HepG2 (cell line): ENCODE measurements around the gene JAG1. TPM values are rescaled to one million over a fixed set of nuclear protein-coding genes. Genes with fewer than 3 reads are reported as not detected.

Experiments used
- ASH2L ChIP-seq: fragments of 300-600, 200-600 bp; sonication (generic); IDR thresholded peaks from 2 replicates; pipeline ENCODE4 v1.7.0; 2017; ENCODE audit warnings: low read depth, mild to moderate bottlenecking, moderate library complexity, mixed read lengths, low read length; ENCODE audit not compliant: insufficient read length
- DPF2 ChIP-seq: sonication (generic); formaldehyde crosslinking; IDR thresholded peaks from 2 replicates; pipeline ENCODE4 v1.4.0; 2020; ENCODE audit warnings: mild to moderate bottlenecking, low read depth, missing genetic modification reagents, borderline replicate concordance
- EP300 ChIP-seq, 3 experiments: sonication (generic) in 1 of 3; formaldehyde crosslinking in 1 of 3; IDR thresholded peaks; 2 replicates each; pipeline versions ENCODE4 v1.5.1 to v1.6.1; 2011 to 2020; ENCODE audit warnings: low read depth in 2 of 3, low read length in 2 of 3, borderline replicate concordance in 1 of 3, improper control_type of control experiment in 1 of 3, mild to moderate bottlenecking in 1 of 3, missing genetic modification reagents in 1 of 3, moderate library complexity in 1 of 3
- ERF ChIP-seq: IDR thresholded peaks from 2 replicates; pipeline ENCODE4 v1.6.1; 2018; ENCODE audit warnings: missing biosample characterization, missing genetic modification reagents
- ETV5 ChIP-seq: IDR thresholded peaks from 2 replicates; pipeline ENCODE4 v1.6.1; 2018; ENCODE audit warnings: missing biosample characterization, missing genetic modification reagents, inconsistent platforms, borderline replicate concordance
- HHEX ChIP-seq: IDR thresholded peaks from 2 replicates; pipeline ENCODE4 v1.6.1; 2016; ENCODE audit warnings: control low read depth
- ISL2 ChIP-seq: sonication (generic); formaldehyde crosslinking; IDR thresholded peaks from 2 replicates; pipeline ENCODE4 v1.5.0; 2020; ENCODE audit warnings: missing genetic modification reagents
- ISX ChIP-seq: sonication (generic); formaldehyde crosslinking; conservative IDR thresholded peaks from 2 replicates; pipeline ENCODE4 v1.5.0; 2020; ENCODE audit warnings: missing genetic modification reagents
- RARG ChIP-seq: sonication (generic); formaldehyde crosslinking; IDR thresholded peaks from 2 replicates; pipeline ENCODE4 v1.4.0; 2020; ENCODE audit warnings: low read depth, mild to moderate bottlenecking, missing genetic modification reagents
- SIN3A ChIP-seq: IDR thresholded peaks from 2 replicates; pipeline ENCODE4 v1.6.1; 2011; ENCODE audit warnings: low read depth, mild to moderate bottlenecking, control low read depth, low read length, borderline replicate concordance
- SRF ChIP-seq: IDR thresholded peaks from 2 replicates; pipeline ENCODE4 v1.6.1; 2011; ENCODE audit warnings: mild to moderate bottlenecking, low read depth, low read length, moderate library complexity
- SYNCRIP ChIP-seq: fragments of 200-400 bp; formaldehyde crosslinking; IDR thresholded peaks from 2 replicates; pipeline ENCODE4 v1.6.1; 2018; ENCODE audit warnings: mild to moderate bottlenecking, low read depth, low read length; ENCODE audit not compliant: insufficient read depth
- ZBTB7A ChIP-seq: sonication (generic); formaldehyde crosslinking; IDR thresholded peaks from 2 replicates; pipeline ENCODE4 v1.8.0; 2022; ENCODE audit warnings: mild to moderate bottlenecking, missing genetic modification reagents
- ZNF292 ChIP-seq: sonication (generic); formaldehyde crosslinking; IDR thresholded peaks from 2 replicates; pipeline ENCODE4 v1.8.1; 2022; ENCODE audit warnings: mild to moderate bottlenecking, low read depth, missing genetic modification reagents, borderline replicate concordance
- ZNF335 ChIP-seq: sonication (generic); formaldehyde crosslinking; IDR thresholded peaks from 2 replicates; pipeline ENCODE4 v1.4.0; 2020; ENCODE audit warnings: missing genetic modification reagents
- ZNF430 ChIP-seq: sonication (generic); formaldehyde crosslinking; IDR thresholded peaks from 2 replicates; pipeline ENCODE4 v1.9.0; 2021; ENCODE audit warnings: mild to moderate bottlenecking, missing genetic modification reagents
- ZNF546 ChIP-seq: sonication (generic); formaldehyde crosslinking; conservative IDR thresholded peaks from 2 replicates; pipeline ENCODE4 v1.8.1; 2023; ENCODE audit warnings: mild to moderate bottlenecking, missing genetic modification reagents
- ZNF547 ChIP-seq: sonication (generic); formaldehyde crosslinking; IDR thresholded peaks from 2 replicates; pipeline ENCODE4 v1.5.1; 2020; ENCODE audit warnings: mild to moderate bottlenecking, missing genetic modification reagents
- ZNF558 ChIP-seq: sonication (generic); formaldehyde crosslinking; IDR thresholded peaks from 2 replicates; pipeline ENCODE4 v1.9.0; 2022; ENCODE audit warnings: mild to moderate bottlenecking, missing genetic modification reagents, borderline replicate concordance
- ZNF574 ChIP-seq: sonication (generic); formaldehyde crosslinking; IDR thresholded peaks from 2 replicates; pipeline ENCODE4 v1.4.0; 2020; ENCODE audit warnings: missing genetic modification reagents
- ZNF782 ChIP-seq: sonication (generic); formaldehyde crosslinking; IDR thresholded peaks from 2 replicates; pipeline ENCODE4 v1.4.0; 2020; ENCODE audit warnings: missing genetic modification reagents, mild to moderate bottlenecking, borderline replicate concordance
- polyA plus RNA-seq, 8 experiments: library from polyadenylated mRNA; depleted of rRNA in 3 of 8; stranded (reverse) in 7 of 8; unstranded in 1 of 8; fragments of >200 nt; fragmentation: Illumina TruSeq in 4 of 8; extraction: Trizol in 4 of 8; gene quantifications; 2 replicates each; pipeline versions ENCODE4 v1.2.1 to v1.2.3, GENCODE V29; 2011 to 2016; ENCODE audit warnings: low read depth in 4 of 8, missing spikeins in 1 of 8, mixed read lengths in 1 of 8; ENCODE audit not compliant: insufficient read depth in 1 of 8
- total RNA-seq, 5 experiments: library from RNA; depleted of rRNA; stranded (reverse); fragments of >200 nt; fragmentation: Illumina TruSeq; extraction: Trizol; gene quantifications; 2 replicates each; pipeline ENCODE4 v1.2.3, GENCODE V29; 2016; ENCODE audit warnings: low read depth in 1 of 5
- TF ChIP-seq, protein P1 (sequence below): conservative IDR thresholded peaks from 2 replicates; pipeline ENCODE4 v1.6.1; 2018; ENCODE audit warnings: missing genetic modification reagents
- TF ChIP-seq, protein P2 (sequence below): sonication (generic); formaldehyde crosslinking; IDR thresholded peaks from 2 replicates; pipeline ENCODE4 v1.8.0; 2022; ENCODE audit warnings: missing genetic modification reagents, mild to moderate bottlenecking, inconsistent platforms, borderline replicate concordance
- TF ChIP-seq, protein P3 (sequence below): sonication (generic); formaldehyde crosslinking; conservative IDR thresholded peaks from 2 replicates; pipeline ENCODE4 v1.4.0; 2020; ENCODE audit warnings: missing genetic modification reagents

JAG1 gene
- total and polyA plus RNA-seq, 2 of the 13 experiments (the other 11 are each of a cell fraction or from before 2014, with no cell fraction given), result 47.1 to 56.3 TPM

- no peak; the same call in 1 of the 2 replicates for TF ChIP-seq ZNF574
- no peak for TF ChIP-seq DPF2
- TF ChIP-seq, protein P1, sequence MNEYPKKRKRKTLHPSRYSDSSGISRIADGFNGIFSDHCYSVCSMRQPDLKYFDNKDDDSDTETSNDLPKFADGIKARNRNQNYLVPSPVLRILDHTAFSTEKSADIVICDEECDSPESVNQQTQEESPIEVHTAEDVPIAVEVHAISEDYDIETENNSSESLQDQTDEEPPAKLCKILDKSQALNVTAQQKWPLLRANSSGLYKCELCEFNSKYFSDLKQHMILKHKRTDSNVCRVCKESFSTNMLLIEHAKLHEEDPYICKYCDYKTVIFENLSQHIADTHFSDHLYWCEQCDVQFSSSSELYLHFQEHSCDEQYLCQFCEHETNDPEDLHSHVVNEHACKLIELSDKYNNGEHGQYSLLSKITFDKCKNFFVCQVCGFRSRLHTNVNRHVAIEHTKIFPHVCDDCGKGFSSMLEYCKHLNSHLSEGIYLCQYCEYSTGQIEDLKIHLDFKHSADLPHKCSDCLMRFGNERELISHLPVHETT, result no peak
- no peak for TF ChIP-seq EP300 (IDR thresholded peaks at IDR 0.05; ENCODE audit: low read depth in 2 of 2, low read length in 2 of 2)
- no peak for TF ChIP-seq EP300 (CRISPR knock-in tag; IDR thresholded peaks at IDR 0.05; ENCODE audit: borderline replicate concordance)
- TF ChIP-seq ETV5, result 0 out of 2 replicates have a peak, but pooled peaks have one; percentile 7
- no peak; the same call in 1 of the 2 replicates for TF ChIP-seq SIN3A
- TF ChIP-seq ZNF558, result no peak
- no peak; the same call in 1 of the 2 replicates for TF ChIP-seq ERF (CRISPR knock-in tag)
- TF ChIP-seq ZNF292 (CRISPR knock-in tag), result peak; percentile 70; the same call in 1 of the 2 replicates
- peak; percentile 94; the same call in 1 of the 2 replicates for TF ChIP-seq ZNF430
- no peak for TF ChIP-seq ISL2 (CRISPR knock-in tag)
- TF ChIP-seq ZNF546 (CRISPR knock-in tag), result peak; percentile 80; the same call in 1 of the 2 replicates
- TF ChIP-seq HHEX (CRISPR knock-in tag), result no peak
- peak; percentile 66; the same call in 1 of the 2 replicates for TF ChIP-seq ZBTB7A (CRISPR knock-in tag)
- no peak for TF ChIP-seq RARG (CRISPR knock-in tag)
- TF ChIP-seq, protein P2, sequence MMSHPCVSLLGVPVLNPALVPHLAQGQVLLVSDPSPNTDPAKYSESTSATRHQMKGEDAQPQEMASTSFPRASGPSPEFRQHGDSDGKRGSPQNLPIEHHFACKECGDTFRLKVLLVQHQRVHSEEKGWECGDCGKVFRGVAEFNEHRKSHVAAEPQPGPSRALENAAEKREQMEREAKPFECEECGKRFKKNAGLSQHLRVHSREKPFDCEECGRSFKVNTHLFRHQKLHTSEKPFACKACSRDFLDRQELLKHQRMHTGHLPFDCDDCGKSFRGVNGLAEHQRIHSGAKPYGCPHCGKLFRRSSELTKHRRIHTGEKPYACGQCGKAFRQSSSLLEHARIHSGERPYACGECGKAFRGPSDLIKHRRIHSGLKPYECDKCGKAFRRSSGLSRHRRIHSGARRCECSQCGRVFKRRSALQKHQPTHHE (CRISPR knock-in tag), result peak; percentile 62; the same call in 1 of the 2 replicates
- TF ChIP-seq ZNF335 (CRISPR knock-in tag), result no peak
- peak; percentile 54; the same call in 1 of the 2 replicates for TF ChIP-seq ZNF547
- TF ChIP-seq ISX (CRISPR knock-in tag), result peak; percentile 40; the same call in 1 of the 2 replicates
- TF ChIP-seq, protein P3, sequence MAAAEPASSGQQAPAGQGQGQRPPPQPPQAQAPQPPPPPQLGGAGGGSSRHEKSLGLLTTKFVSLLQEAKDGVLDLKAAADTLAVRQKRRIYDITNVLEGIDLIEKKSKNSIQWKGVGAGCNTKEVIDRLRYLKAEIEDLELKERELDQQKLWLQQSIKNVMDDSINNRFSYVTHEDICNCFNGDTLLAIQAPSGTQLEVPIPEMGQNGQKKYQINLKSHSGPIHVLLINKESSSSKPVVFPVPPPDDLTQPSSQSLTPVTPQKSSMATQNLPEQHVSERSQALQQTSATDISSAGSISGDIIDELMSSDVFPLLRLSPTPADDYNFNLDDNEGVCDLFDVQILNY (CRISPR knock-in tag), result no peak
- no peak for TF ChIP-seq SRF
- TF ChIP-seq ASH2L, result peak; percentile 44
- TF ChIP-seq ZNF782 (CRISPR knock-in tag), result peak; percentile 85; the same call in 1 of the 2 replicates
- no peak for TF ChIP-seq SYNCRIP
Measured at GRCh38 chr20:10672624-10673127, 1.1 kb downstream of the JAG1 start (continued).
